SK-N-SH (cell line): ENCODE measurements around the gene CDH2. TPM values are rescaled to one million over a fixed set of nuclear protein-coding genes. Genes with fewer than 3 reads are reported as not detected.

Experiments used
- CTCF ChIA-PET: fragments of 300-600, 350-600 bp; formaldehyde crosslinking; extraction: SDS; loops from one replicate; lab custom pipeline; 2021; lab: Yijun Ruan, JAX
- POLR2A ChIA-PET: fragments of 350-600 bp; sonication (Branson Sonifier 250); formaldehyde crosslinking; extraction: SDS; loops from one replicate; lab custom pipeline; 2020; ENCODE audit warnings: antibody characterized with exemption, inconsistent platforms; lab: Yijun Ruan, JAX
- DNase-seq: peaks from one replicate; pipeline ENCODE4 v3.0.0; 2012
- H2AFZ ChIP-seq: fragments of 200-600 bp; sonication (generic); 2 replicates; pipeline ENCODE4 v1.8.1; 2016; ENCODE audit warnings: antibody characterized with exemption, mild to moderate bottlenecking, low read depth
- H3F3A ChIP-seq: fragments of 200-600 bp; sonication (generic); replicated peaks from 2 replicates; pipeline ENCODE3; 2016; ENCODE audit warnings: antibody characterized with exemption, mild to moderate bottlenecking; ENCODE audit not compliant: insufficient read depth
- H3K27ac ChIP-seq, 2 experiments: fragments of 200-500 bp in 1 of 2; fragments of 200-600 bp in 1 of 2; sonication (Bioruptor generic) in 1 of 2; sonication (generic), shearing (Covaris generic) in 1 of 2; 2 replicates each; pipeline versions ENCODE4 v1.5.1 to v1.6.1; 2014 to 2016; ENCODE audit warnings: low read depth in 2 of 2, inconsistent platforms in 1 of 2, low read length in 1 of 2, mild to moderate bottlenecking in 1 of 2, mixed read lengths in 1 of 2
- H3K27me3 ChIP-seq: fragments of 200-600 bp; sonication (generic), shearing (Covaris generic); 2 replicates; pipeline ENCODE4 v1.6.1; 2016; ENCODE audit warnings: mixed run types; ENCODE audit not compliant: insufficient read depth
- H3K36me3 ChIP-seq, 2 experiments: fragments of 200-500 bp in 1 of 2; fragments of 200-600 bp in 1 of 2; sonication (Bioruptor generic) in 1 of 2; sonication (generic) in 1 of 2; replicated peaks in 1 of 2; 2 replicates each; pipeline versions ENCODE3 to v1.5.1; 2014 to 2016; ENCODE audit warnings: low read length in 1 of 2, mild to moderate bottlenecking in 1 of 2; ENCODE audit not compliant: insufficient read depth in 2 of 2, control insufficient read depth in 1 of 2
- H3K4me1 ChIP-seq, 2 experiments: fragments of 200-500 bp in 1 of 2; fragments of 200-600 bp in 1 of 2; sonication (Bioruptor generic) in 1 of 2; sonication (generic), shearing (Covaris generic) in 1 of 2; 2 replicates each; pipeline versions ENCODE4 v1.5.1 to v1.6.1; 2014 to 2016; ENCODE audit warnings: low read depth in 1 of 2, low read length in 1 of 2, mixed run types in 1 of 2; ENCODE audit not compliant: insufficient read depth in 2 of 2, control insufficient read depth in 1 of 2
- H3K4me2 ChIP-seq: fragments of 200-600 bp; sonication (generic), shearing (Covaris generic); 2 replicates; pipeline ENCODE4 v1.6.1; 2017; ENCODE audit warnings: mixed run types
- H3K4me3 ChIP-seq, 2 experiments: fragments of 200-500 bp in 1 of 2; fragments of 200-600 bp in 1 of 2; sonication (Bioruptor generic) in 1 of 2; sonication (generic), shearing (Covaris generic) in 1 of 2; 2 replicates each; pipeline versions ENCODE4 v1.5.1 to v1.8.1; 2014 to 2016; ENCODE audit warnings: low read depth in 2 of 2, inconsistent platforms in 1 of 2, low read length in 1 of 2, mild to moderate bottlenecking in 1 of 2, mixed read lengths in 1 of 2, moderate library complexity in 1 of 2
- H3K79me2 ChIP-seq: fragments of 200-600 bp; sonication (generic); 2 replicates; pipeline ENCODE4 v1.8.1; 2017; ENCODE audit warnings: mild to moderate bottlenecking; ENCODE audit not compliant: insufficient read depth
- H3K9ac ChIP-seq: fragments of 200-600 bp; sonication (generic); 2 replicates; pipeline ENCODE4 v1.6.1; 2017; ENCODE audit warnings: mixed run types
- H3K9me2 ChIP-seq: fragments of 200-600 bp; sonication (generic); 2 replicates; pipeline ENCODE4 v1.6.1; 2017; ENCODE audit warnings: mixed run types
- H3K9me3 ChIP-seq: fragments of 200-600 bp; sonication (generic); 2 replicates; pipeline ENCODE4 v1.6.1; 2017; ENCODE audit warnings: mixed run types, mild to moderate bottlenecking, moderate library complexity
- H4K20me1 ChIP-seq: fragments of 200-600 bp; sonication (generic); 2 replicates; pipeline ENCODE4 v1.6.1; 2017; ENCODE audit warnings: mild to moderate bottlenecking, mixed run types; ENCODE audit not compliant: insufficient read depth
- ELF1 ChIP-seq: IDR thresholded peaks from 2 replicates; pipeline ENCODE4 v1.4.0; 2012
- EP300 ChIP-seq, 2 experiments: IDR thresholded peaks; 2 replicates each; pipeline versions ENCODE4 v1.4.0 to v1.6.1; 2012; ENCODE audit warnings: borderline replicate concordance in 1 of 2, low read depth in 1 of 2, low read length in 1 of 2
- FOSL2 ChIP-seq: IDR thresholded peaks from 2 replicates; pipeline ENCODE4 v1.4.0; 2012; ENCODE audit warnings: low read depth, mild to moderate bottlenecking, moderate library complexity, borderline replicate concordance
- JUND ChIP-seq: IDR thresholded peaks from 2 replicates; pipeline ENCODE4 v1.4.0; 2012
- MEF2A ChIP-seq: IDR thresholded peaks from 2 replicates; pipeline ENCODE4 v1.4.0; 2012; ENCODE audit warnings: low read depth, borderline replicate concordance
- NFIC ChIP-seq: IDR thresholded peaks from 2 replicates; pipeline ENCODE4 v1.4.0; 2012; ENCODE audit warnings: borderline replicate concordance
- PBX3 ChIP-seq: IDR thresholded peaks from 2 replicates; pipeline ENCODE4; 2012
- POLR2AphosphoS5 ChIP-seq: IDR thresholded peaks from 2 replicates; pipeline ENCODE4 v1.6.1; 2012; ENCODE audit warnings: low read depth, low read length
- RAD21 ChIP-seq: IDR thresholded peaks from 2 replicates; pipeline ENCODE4 v1.6.1; 2012; ENCODE audit warnings: mild to moderate bottlenecking, low read length
- RCOR1 ChIP-seq: fragments of 150-350 bp; IDR thresholded peaks from 2 replicates; pipeline ENCODE4 v1.6.1; 2017; ENCODE audit warnings: antibody characterized with exemption, low read length
- RXRA ChIP-seq: IDR thresholded peaks from 2 replicates; pipeline ENCODE4 v1.4.0; 2012; ENCODE audit warnings: low read depth, mild to moderate bottlenecking, borderline replicate concordance
- TCF12 ChIP-seq: IDR thresholded peaks from 2 replicates; pipeline ENCODE4 v1.4.0; 2012
- TEAD4 ChIP-seq: IDR thresholded peaks from 2 replicates; pipeline ENCODE4 v1.4.0; 2012; ENCODE audit warnings: mild to moderate bottlenecking, borderline replicate concordance; ENCODE audit not compliant: insufficient read depth
- USF1 ChIP-seq: IDR thresholded peaks from 2 replicates; pipeline ENCODE4 v1.4.0; 2012; ENCODE audit warnings: low read depth, borderline replicate concordance
- ZBTB33 ChIP-seq: IDR thresholded peaks from 2 replicates; pipeline ENCODE4 v1.4.0; 2012; ENCODE audit warnings: low read depth, borderline replicate concordance
- WGBS: methylation state at CpG from one replicate; pipeline ENCODE4 v1.1.6; 2017; ENCODE audit warnings: low lambda C conversion rate; 5-methylcytosine and 5-hydroxymethylcytosine counted together
- polyA plus RNA-seq, 3 experiments: library from polyadenylated mRNA; depleted of rRNA; stranded (reverse); fragments of >200 nt; gene quantifications; 2 replicates each; pipeline ENCODE4 v1.2.3, GENCODE V29; 2012

The CDH2 gene
- polyA plus RNA-seq, 1 of the 3 experiments (the other 2 are of a cell fraction), result 146 TPM

- 92% methylated on average over 9 of the region's 9 CpGs for WGBS
- TF ChIP-seq RAD21, result no peak
- TF ChIP-seq JUND, result no peak
- TF ChIP-seq MEF2A, result no peak
- no peak for TF ChIP-seq ELF1
- TF ChIP-seq ZBTB33, result no peak
- TF ChIP-seq USF1, result no peak
- TF ChIP-seq NFIC, result no peak
- TF ChIP-seq FOSL2, result no peak
- TF ChIP-seq EP300 (IDR thresholded peaks at IDR 0.05; ENCODE audit: borderline replicate concordance in 1 of 2, low read depth in 1 of 2, low read length in 1 of 2), result no peak
- ChIA-PET POLR2A (no interaction called here), CTCF (no interaction called here)
- peaks cover 29 to 58% of the 10 kb centered on the region in 2 experiments for H3K4me1 ChIP-seq
- H3K9me3 ChIP-seq, result no peaks in the 10 kb centered on the region
- H3F3A ChIP-seq, result peaks cover 67% of the 10 kb centered on the region
- H3K27me3 ChIP-seq, result no peaks in the 10 kb centered on the region
- peaks cover 2 to 23% of the 10 kb centered on the region in 2 experiments for H3K36me3 ChIP-seq
- H3K79me2 ChIP-seq, result peaks cover 86% of the 10 kb centered on the region
- peak overlapping the region; percentile 43 to 99; a peak in 3 of 4 replicates for H3K27ac ChIP-seq
- H3K9me2 ChIP-seq, result no peaks in the 10 kb centered on the region
- no peak for DNase-seq
- peak overlapping the region; percentile 10; the same call in 1 of the 2 replicates for H3K4me2 ChIP-seq
- H4K20me1 ChIP-seq, result no peaks in the 10 kb centered on the region; the same call in 1 of the 2 replicates
- H2AFZ ChIP-seq, result no peak overlapping the region
- H3K4me3 ChIP-seq, result no peak overlapping the region
- peak overlapping the region; percentile 72; the same call in 1 of the 2 replicates for H3K9ac ChIP-seq
These were observed 66.0 kb downstream of the CDH2 start for GRCh38 chr18:28110924-28111323.

GRCh38 chr18:28109781-28110560, 67.0 kb downstream of the CDH2 start:
- Histone ChIP-seq H3K9ac (peak overlapping the region; percentile 28; the same call in 1 of the 2 replicates), H2AFZ (no peak overlapping the region), H3F3A (peaks cover 59% of the 10 kb centered on the region), H3K27ac (peak overlapping the region; percentile 64 to 99), H3K27me3 (no peaks in the 10 kb centered on the region), H3K4me3 (no peak overlapping the region), H3K9me3 (no peaks in the 10 kb centered on the region), H3K9me2 (no peaks in the 10 kb centered on the region), H3K4me1 (peaks cover 29 to 52% of the 10 kb centered on the region in 2 experiments), H3K79me2 (peaks cover 92% of the 10 kb centered on the region), H3K36me3 (peaks cover 2 to 24% of the 10 kb centered on the region in 2 experiments), H4K20me1 (no peaks in the 10 kb centered on the region; the same call in 1 of the 2 replicates), H3K4me2 (peak overlapping the region; percentile 10; the same call in 1 of the 2 replicates)
- ChIA-PET CTCF (no interaction called here), POLR2A (no interaction called here)
- no peak; the same call in 1 of the 2 replicates for TF ChIP-seq POLR2AphosphoS5
- TF ChIP-seq TCF12, result peak; percentile 81
- TF ChIP-seq NFIC, result peak; percentile 62
- peak in 1 of 2 experiments; percentile 58; a peak in 1 of 4 replicates for TF ChIP-seq EP300 (IDR thresholded peaks at IDR 0.05; ENCODE audit: borderline replicate concordance in 1 of 2, low read depth in 1 of 2, low read length in 1 of 2)
- peak; percentile 41; the same call in 1 of the 2 replicates for TF ChIP-seq RXRA
- no peak for TF ChIP-seq RCOR1
- TF ChIP-seq JUND, result peak; percentile 33
- no peak for TF ChIP-seq TEAD4
- peak; percentile 87 for TF ChIP-seq PBX3
- DNase-seq, result no peak
- WGBS, result 78% methylated on average over 5 of the region's 5 CpGs
